H1 (cell line): ENCODE data around the gene BIRC5. TPM values are rescaled to one million over a fixed set of nuclear protein-coding genes. Genes with fewer than 3 reads are reported as not detected.

Experiments used
- polyA plus RNA-seq, 7 experiments: library from polyadenylated mRNA; depleted of rRNA in 3 of 7; stranded (reverse) in 5 of 7; unstranded in 2 of 7; fragments of >200 nt in 5 of 7; fragments of 200-250 nt in 2 of 7; gene quantifications; 1 replicate in 5 of 7; 2 replicates in 1 of 7; 4 replicates in 1 of 7; pipeline versions ENCODE4 v1.2.1 to v1.2.3, GENCODE V29; 2011 to 2013; ENCODE audit warnings: missing spikeins in 2 of 7, mixed read lengths in 2 of 7
- total RNA-seq: library from RNA; stranded (reverse); fragmentation: NEBNext Ultra II Directional; extraction: Animal tissue kit (Norgen Biotek cat#: 25700); gene quantifications from 2 replicates; pipeline ENCODE4 v1.2.1, GENCODE V29; 2021
- TF ChIP-seq, protein P1 (sequence below): IDR thresholded peaks from 2 replicates; pipeline ENCODE4 v1.6.1; 2012; ENCODE audit warnings: inconsistent platforms

Gene BIRC5
- total and polyA plus RNA-seq, 2 of the 8 experiments (the other 6 are each of a cell fraction or from before 2014, with no cell fraction given): 42.2 to 108 TPM

DNA sequence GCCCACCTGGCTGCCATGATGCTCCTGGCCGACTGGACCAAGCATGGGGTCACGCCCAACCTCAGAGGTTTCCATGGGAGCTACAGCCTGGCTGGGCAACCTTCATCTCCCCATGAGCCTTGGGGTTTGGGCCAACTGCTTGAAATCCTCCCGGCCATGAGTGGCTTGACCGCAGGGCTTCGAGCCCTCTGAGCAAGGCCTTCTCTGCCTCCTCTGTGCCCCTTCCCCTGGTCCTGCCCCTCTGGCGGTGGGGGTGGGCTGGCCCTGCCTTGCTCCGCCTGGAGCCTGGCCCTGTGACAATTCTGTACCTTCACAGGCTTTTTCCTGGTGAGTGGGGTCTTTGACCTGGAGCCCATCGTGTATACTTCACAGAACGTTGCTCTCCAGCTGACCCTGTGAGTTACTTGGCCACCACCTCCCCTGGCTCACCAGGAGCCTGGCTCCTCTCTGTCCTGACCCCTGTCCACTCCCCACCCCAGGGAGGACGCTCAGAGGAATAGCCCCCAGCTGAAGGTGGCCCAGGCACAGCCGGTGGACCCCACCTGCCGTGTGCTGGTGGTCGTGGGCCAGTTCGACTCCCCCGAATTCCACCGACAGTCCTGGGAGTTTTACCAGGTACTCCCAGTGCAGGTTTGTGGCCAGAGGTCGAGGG is 8.8 kb upstream of the BIRC5 start (continued):
- TF ChIP-seq, protein P1, sequence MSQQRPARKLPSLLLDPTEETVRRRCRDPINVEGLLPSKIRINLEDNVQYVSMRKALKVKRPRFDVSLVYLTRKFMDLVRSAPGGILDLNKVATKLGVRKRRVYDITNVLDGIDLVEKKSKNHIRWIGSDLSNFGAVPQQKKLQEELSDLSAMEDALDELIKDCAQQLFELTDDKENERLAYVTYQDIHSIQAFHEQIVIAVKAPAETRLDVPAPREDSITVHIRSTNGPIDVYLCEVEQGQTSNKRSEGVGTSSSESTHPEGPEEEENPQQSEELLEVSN: no peak
- TF ChIP-seq, all 59 proteins: peak for 0
